ENCODE results near the gene STUM. TPM values are rescaled to one million over a fixed set of nuclear protein-coding genes. Genes with fewer than 3 reads are reported as not detected.
A peak's percentile ranks its signal among the peaks of the same experiment; 100 is the strongest.

The STUM gene
- total and polyA plus RNA-seq, 2 of the 8 experiments (the other 6 are each of a cell fraction or from before 2014, with no cell fraction given) = 0.76 to 1.2 TPM

DNA sequence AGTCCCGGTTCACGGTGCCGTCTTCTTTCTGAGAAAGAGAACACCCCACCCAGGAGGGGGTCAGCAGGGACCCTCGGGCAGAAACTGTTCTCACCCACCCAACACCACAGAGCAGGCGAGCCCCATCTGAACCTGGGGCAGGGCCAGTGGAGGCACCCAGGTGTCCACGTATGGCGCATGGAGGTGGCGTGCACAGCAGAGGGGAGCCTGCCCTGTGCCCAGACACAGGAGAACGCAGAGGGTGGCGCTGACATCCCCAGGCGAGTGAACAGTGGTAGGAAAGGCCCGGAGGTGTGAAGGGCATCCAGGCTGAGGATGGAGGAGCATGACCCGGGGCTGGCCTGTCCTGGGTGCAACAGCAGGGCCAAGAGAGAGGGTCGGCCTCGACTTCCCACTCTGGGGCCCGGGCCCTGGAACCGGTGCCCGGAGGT lies 91.1 kb downstream of the STUM start:
- Histone ChIP-seq H3K23ac (ENCODE audit: insufficient read length) (no peak overlapping the region), H2BK5ac (ENCODE audit: low read depth, low read length) (no peak overlapping the region), H3K79me2 (ENCODE audit: control insufficient read depth in 1 of 2, insufficient read depth in 2 of 2, low read length in 2 of 2) (no peaks in the 10 kb centered on the region), H3K27me3 (replicated peaks in 1 of 4; ENCODE audit: control insufficient read depth in 3 of 4, extremely low read depth in 1 of 4, insufficient read depth in 3 of 4, low read length in 3 of 4) (no peaks in the 10 kb centered on the region; a peak in 1 of 7 replicates), H3K4ac (replicated peaks; ENCODE audit: insufficient read length, low read depth, low read length) (no peak overlapping the region), H3K4me1 (replicated peaks in 1 of 4; ENCODE audit: control insufficient read depth in 3 of 4, insufficient read depth in 4 of 4, low read length in 3 of 4) (peaks cover 0 to 10% (median 5%) of the 10 kb centered on the region in 4 experiments; a peak in 5 of 7 replicates), H3K27ac (ENCODE audit: low read depth, low read length) (no peak overlapping the region), H2BK20ac (ENCODE audit: low read length) (no peak overlapping the region), H3K23me2 (ENCODE audit: low read depth, low read length) (peaks cover 2% of the 10 kb centered on the region; the same call in 1 of the 2 replicates), H3K4me2 (ENCODE audit: insufficient read depth in 1 of 2, low read depth in 2 of 2, low read length in 2 of 2) (no peak overlapping the region), H4K8ac (ENCODE audit: extremely low read depth, insufficient read depth, low read length) (no peak overlapping the region; the same call in 1 of the 2 replicates), H3K18ac (ENCODE audit: extremely low read depth, low read length) (peak overlapping the region; percentile 24; the same call in 1 of the 2 replicates), H3K36me3 (ENCODE audit: control insufficient read depth in 2 of 4, insufficient read depth in 4 of 4, low read length in 3 of 4) (no peaks in the 10 kb centered on the region), H2AK5ac (ENCODE audit: low read depth, low read length) (0 out of 2 replicates have a peak overlapping the region, but pooled peaks have one; percentile 6), H4K5ac (ENCODE audit: insufficient read length, low read depth, low read length) (no peak overlapping the region), H3K9ac (replicated peaks in 1 of 4; ENCODE audit: extremely low read depth in 1 of 4, low read depth in 3 of 4, low read length in 3 of 4) (no peak overlapping the region), H3K4me3 (ENCODE audit: extremely low read depth in 1 of 4, insufficient read depth in 2 of 4, low read depth in 3 of 4, low read length in 4 of 4) (no peak overlapping the region), H4K91ac (replicated peaks; ENCODE audit: insufficient read length, low read length) (no peak overlapping the region), H3K14ac (ENCODE audit: insufficient read length) (no peak overlapping the region), H3K79me1 (ENCODE audit: low read depth, low read length) (no peaks in the 10 kb centered on the region), H3K9me3 (ENCODE audit: insufficient read depth in 2 of 2, low read depth in 1 of 2, low read length in 1 of 2) (no peaks in the 10 kb centered on the region), H2BK120ac (replicated peaks; ENCODE audit: low read depth, low read length) (no peak overlapping the region), H2BK15ac (ENCODE audit: low read length) (no peak overlapping the region), H4K20me1 (replicated peaks in 1 of 2; ENCODE audit: control insufficient read depth in 1 of 2, insufficient read depth in 2 of 2, low read length in 2 of 2) (no peaks in the 10 kb centered on the region), H3K56ac (replicated peaks; ENCODE audit: insufficient read length, low read depth, low read length) (no peak overlapping the region), H2AFZ (ENCODE audit: low read length) (no peak overlapping the region), H2BK12ac (ENCODE audit: low read depth, low read length) (no peak overlapping the region)
- 89% methylated on average over 9 of the region's 18 CpGs; no CpG with 5 or more reads in 1 of the 2 experiments for WGBS, 2 experiments (ENCODE audit: extremely low coverage in 1 of 2, insufficient coverage in 1 of 2, insufficient read length in 1 of 2, insufficient replicate concordance in 2 of 2, low coverage in 1 of 2, low lambda C conversion rate in 2 of 2, missing lambda C conversion rate in 1 of 2)
- TF ChIP-seq, protein P1, sequence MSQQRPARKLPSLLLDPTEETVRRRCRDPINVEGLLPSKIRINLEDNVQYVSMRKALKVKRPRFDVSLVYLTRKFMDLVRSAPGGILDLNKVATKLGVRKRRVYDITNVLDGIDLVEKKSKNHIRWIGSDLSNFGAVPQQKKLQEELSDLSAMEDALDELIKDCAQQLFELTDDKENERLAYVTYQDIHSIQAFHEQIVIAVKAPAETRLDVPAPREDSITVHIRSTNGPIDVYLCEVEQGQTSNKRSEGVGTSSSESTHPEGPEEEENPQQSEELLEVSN (IDR thresholded peaks at IDR 0.05) = no peak
- TF ChIP-seq, protein P2, sequence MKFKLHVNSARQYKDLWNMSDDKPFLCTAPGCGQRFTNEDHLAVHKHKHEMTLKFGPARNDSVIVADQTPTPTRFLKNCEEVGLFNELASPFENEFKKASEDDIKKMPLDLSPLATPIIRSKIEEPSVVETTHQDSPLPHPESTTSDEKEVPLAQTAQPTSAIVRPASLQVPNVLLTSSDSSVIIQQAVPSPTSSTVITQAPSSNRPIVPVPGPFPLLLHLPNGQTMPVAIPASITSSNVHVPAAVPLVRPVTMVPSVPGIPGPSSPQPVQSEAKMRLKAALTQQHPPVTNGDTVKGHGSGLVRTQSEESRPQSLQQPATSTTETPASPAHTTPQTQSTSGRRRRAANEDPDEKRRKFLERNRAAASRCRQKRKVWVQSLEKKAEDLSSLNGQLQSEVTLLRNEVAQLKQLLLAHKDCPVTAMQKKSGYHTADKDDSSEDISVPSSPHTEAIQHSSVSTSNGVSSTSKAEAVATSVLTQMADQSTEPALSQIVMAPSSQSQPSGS (IDR thresholded peaks at IDR 0.05; ENCODE audit: low read length) = no peak
- no peak for DNase-seq (ENCODE audit: low read depth in 1 of 2, low spot score in 2 of 2)
- ChIA-PET CTCF (ENCODE audit: partially characterized antibody) (interaction anchor here (0.7 to 14.1 kb wide), 5 partner anchors 12 to 236 kb away, joined by 3 to 184 read pairs (median 4); no protein-coding TSS in a partner anchor), POLR2A (ENCODE audit: partially characterized antibody) (no interaction called here)
- FAIRE-seq = no peak

All from H1 (cell line).